K562 treated with DMSO at 1 percent for 48 hours (cell line): ENCODE measurements around the gene CD1E. TPM values are rescaled to one million over a fixed set of nuclear protein-coding genes. Genes with fewer than 3 reads are reported as not detected.

Source experiments
- total RNA-seq: library from RNA; unstranded; fragments of 300-600 nt; gene quantifications from 2 replicates; pipeline ENCODE4 v1.2.3, GENCODE V29; 2022; ENCODE audit warnings: low replicate concordance; ENCODE audit errors: extremely low read depth

The CD1E gene
- not detected in 2 replicates for total RNA-seq

DNA sequence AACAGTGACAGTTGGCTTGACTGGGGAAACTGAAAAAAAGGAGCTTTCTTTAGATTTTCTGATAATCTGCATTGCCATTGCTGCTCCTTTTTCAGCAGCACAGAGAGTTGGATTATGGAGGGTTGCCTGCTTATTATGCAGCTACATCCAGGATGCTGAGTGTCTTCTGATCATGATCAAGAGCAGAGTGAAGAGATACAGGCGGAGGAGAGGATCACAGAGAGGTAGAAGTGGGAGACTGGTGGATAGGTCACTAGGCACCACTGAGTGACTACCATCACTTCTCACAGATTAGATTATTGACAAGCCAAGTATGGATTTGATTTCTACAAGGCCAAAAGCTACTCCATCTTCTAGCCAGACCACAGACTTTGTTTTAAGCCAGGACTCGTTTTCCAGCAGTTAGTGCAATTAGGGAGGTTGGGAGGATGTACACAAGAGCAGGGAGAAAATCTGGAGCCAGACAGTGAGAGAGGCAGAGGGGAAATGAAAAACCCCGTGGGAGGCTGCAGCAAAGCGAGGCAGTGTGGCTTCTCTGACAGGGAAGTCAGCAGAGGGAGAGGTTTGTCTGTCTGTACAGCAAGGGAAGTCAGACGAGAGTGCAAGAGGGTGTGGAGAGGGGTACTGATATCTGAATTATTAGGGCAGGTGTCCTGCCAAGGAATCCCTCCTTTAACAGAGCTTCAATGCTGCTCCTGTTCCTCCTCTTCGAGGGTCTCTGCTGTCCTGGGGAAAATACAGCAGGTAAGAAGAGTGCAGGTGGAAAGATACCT, at the start of gene CD1E:
Gene CD1E, plus strand, starts transcription at position 592 of the 773 bp plus-strand sequence. Its CDS starts 95 bp downstream, at position 687.

DNA sequence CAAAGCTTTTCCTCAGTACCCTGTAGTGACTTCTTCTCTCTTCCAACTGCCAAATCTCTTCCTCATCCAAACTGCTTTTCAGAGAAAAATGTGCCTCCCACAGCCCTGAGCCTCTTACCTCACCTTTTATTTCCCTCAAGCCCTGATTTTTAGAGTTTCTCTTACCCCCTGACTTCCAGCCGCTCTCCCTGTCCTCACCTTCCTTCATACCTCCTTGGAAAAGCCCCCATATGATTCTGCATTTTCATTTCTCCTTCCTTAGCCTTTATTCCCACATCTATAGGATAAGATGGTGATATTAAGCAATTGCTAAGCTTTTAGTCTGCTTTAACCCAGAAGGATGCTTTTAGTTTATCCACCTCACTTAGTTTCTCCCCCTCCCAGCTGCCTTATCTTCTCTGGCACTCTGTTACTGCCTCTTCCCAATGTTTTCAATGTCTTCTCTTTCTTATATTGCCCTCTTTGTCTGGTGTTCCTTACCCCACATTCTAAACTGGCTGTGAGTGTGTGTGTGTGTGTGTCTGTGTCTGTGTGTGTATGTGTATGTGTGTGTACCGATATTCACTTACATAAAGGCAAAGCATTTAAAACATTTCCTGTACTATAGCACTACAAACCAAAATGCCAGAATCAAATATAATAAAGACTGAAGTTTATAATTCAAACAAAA, 22.1 kb upstream of the CD1E start, which contains the start of gene CD1B:
Gene CD1B, minus strand, starts transcription at position 51 of the 670 bp plus-strand sequence. CDS start 108 bp downstream, outside the sequence.

DNA sequence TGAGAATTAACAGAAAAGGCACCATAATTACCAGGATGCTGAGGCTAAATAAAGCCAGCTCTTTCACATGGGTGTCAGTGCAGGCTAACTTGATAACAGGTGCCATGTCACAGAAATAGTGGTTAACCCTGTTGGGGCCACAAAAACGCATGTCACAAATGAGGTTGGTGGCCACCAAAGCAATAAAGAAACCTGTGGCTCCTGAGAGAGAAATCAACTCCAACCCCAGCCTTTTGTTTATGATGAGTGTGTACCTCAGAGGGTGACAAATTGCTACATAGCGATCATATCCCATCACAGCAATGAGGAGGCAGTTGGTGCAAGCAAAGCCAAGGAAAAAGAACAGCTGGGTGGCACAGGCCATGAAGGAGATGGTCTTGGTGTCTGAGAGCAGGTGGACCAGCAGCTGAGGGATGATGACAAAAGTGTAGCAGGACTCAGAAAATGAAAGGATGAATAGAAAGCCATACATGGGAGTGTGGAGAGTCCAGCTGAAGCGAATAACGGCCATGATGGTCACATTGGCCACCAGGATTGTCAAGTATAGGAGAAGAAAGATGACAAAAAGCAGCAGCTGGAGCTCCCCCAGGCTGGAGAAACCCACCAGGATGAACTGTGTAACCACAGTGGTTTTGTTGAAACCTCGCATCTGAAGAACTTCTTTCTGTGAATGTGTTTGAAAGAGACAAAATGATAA, 45.3 kb downstream of the CD1E start, which contains the start of gene OR10T2:
Gene OR10T2, minus strand, starts transcription at position 649 of the 697 bp plus-strand sequence. Its CDS starts 0 bp downstream, at position 649.

Other genes with a start within 250 kb of the CD1E start
- not detected in 2 replicates for gene CD1D, start 173.0 kb upstream of the CD1E start, total RNA-seq
- not detected in 2 replicates for gene CD1A, start 99.5 kb upstream of the CD1E start, total RNA-seq
- not detected in 2 replicates for gene CD1C, start 64.0 kb upstream of the CD1E start, total RNA-seq
- not detected in 2 replicates for gene CD1B, start 22.4 kb upstream of the CD1E start, total RNA-seq
- gene OR10T2, start 45.6 kb downstream of the CD1E start, total RNA-seq = not detected in 2 replicates
- not detected in 2 replicates for gene OR10K2, start 72.3 kb downstream of the CD1E start, total RNA-seq
- not detected in 2 replicates for gene OR10K1, start 107.9 kb downstream of the CD1E start, total RNA-seq
- gene OR10R2, start 118.3 kb downstream of the CD1E start, total RNA-seq = not detected in 2 replicates
- gene OR6Y1, start 200.5 kb downstream of the CD1E start, total RNA-seq = not detected in 2 replicates
- gene OR6P1, start 216.7 kb downstream of the CD1E start, total RNA-seq = not detected in 2 replicates
- gene OR10X1, start 226.0 kb downstream of the CD1E start, total RNA-seq = not detected in 2 replicates